T-helper 1 cell treated with Interleukin-12 subunit alpha and Interleukin-12 subunit beta and Interleukin-4 antibody, amounts not matched to agents 30 μg/mL and 1 μg/mL, for 36 hours (primary cell): Measurements from ENCODE around the gene ARRDC2.

ENCODE experiments used
- H3K27ac Mint-ChIP-seq: one replicate; pipeline ENCODE4 v1.8.0; 2021; ENCODE audit warnings: mild to moderate bottlenecking, mixed read lengths
- H3K27me3 Mint-ChIP-seq: one replicate; pipeline ENCODE4 v1.8.0; 2021; ENCODE audit warnings: low read depth, mixed read lengths
- H3K36me3 Mint-ChIP-seq: one replicate; pipeline ENCODE4 v1.8.0; 2021; ENCODE audit warnings: low read depth, mixed read lengths
- H3K4me1 Mint-ChIP-seq: one replicate; pipeline ENCODE4 v1.8.0; 2021; ENCODE audit warnings: low read depth, mixed read lengths
- H3K4me3 Mint-ChIP-seq: one replicate; pipeline ENCODE4 v1.8.0; 2021; ENCODE audit warnings: mild to moderate bottlenecking, moderate library complexity, mixed read lengths
- H3K9me3 Mint-ChIP-seq: one replicate; pipeline ENCODE4 v1.8.0; 2021; ENCODE audit warnings: mixed read lengths

The ARRDC2 gene

GRCh38 chr19:18051887-18052286 is 43.9 kb downstream of the ARRDC2 start:
- H3K36me3 Mint-ChIP-seq: peaks cover 13% of the 10 kb centered on the region
- H3K4me3 Mint-ChIP-seq: no peak overlapping the region
- peaks cover 33% of the 10 kb centered on the region for H3K4me1 Mint-ChIP-seq
- H3K27me3 Mint-ChIP-seq: peaks cover 6% of the 10 kb centered on the region
- H3K9me3 Mint-ChIP-seq: no peaks in the 10 kb centered on the region
- H3K27ac Mint-ChIP-seq: no peak overlapping the region

DNA sequence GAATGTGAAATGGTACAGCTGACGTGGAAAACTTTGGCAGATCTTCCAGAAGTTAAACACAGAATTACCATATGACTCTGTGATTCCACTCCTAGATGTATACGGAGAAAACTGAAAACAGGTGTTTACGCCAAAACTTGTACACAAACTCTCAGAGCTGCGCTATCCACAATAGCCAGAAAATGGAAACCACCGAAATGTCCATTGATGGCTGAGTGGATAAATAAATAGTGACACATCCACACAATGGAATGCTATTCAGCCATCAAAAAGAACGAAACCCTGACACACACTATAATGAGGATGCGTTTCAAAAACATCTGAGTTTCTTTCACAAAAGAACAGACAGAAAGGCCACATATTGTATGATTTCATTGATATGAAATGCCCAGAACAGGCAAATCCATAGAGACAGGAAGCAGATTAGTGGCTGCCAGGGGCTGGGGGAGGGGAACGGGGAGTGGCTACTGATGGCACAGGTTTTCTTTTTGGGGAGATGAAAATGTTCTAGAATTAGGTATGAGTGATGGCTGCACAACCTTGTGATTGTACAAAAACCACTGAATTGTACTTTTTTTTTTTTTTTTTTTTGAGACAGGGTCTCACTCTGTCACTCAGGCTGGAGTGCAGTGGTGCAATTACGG is 45.7 kb downstream of the ARRDC2 start:
- peaks cover 34% of the 10 kb centered on the region for H3K4me1 Mint-ChIP-seq
- H3K36me3 Mint-ChIP-seq: peaks cover 13% of the 10 kb centered on the region
- peaks cover 6% of the 10 kb centered on the region for H3K27me3 Mint-ChIP-seq
- H3K4me3 Mint-ChIP-seq: no peak overlapping the region
- H3K9me3 Mint-ChIP-seq: no peaks in the 10 kb centered on the region
- H3K27ac Mint-ChIP-seq: no peak overlapping the region

- Mint-ChIP-seq H3K36me3 (peaks cover 14% of the 10 kb centered on the region), H3K4me3 (no peak overlapping the region), H3K4me1 (peaks cover 24% of the 10 kb centered on the region), H3K9me3 (no peaks in the 10 kb centered on the region), H3K27ac (no peak overlapping the region), H3K27me3 (peaks cover 3% of the 10 kb centered on the region)
These were observed 48.0 kb downstream of the ARRDC2 start for GRCh38 chr19:18055967-18056366.

DNA sequence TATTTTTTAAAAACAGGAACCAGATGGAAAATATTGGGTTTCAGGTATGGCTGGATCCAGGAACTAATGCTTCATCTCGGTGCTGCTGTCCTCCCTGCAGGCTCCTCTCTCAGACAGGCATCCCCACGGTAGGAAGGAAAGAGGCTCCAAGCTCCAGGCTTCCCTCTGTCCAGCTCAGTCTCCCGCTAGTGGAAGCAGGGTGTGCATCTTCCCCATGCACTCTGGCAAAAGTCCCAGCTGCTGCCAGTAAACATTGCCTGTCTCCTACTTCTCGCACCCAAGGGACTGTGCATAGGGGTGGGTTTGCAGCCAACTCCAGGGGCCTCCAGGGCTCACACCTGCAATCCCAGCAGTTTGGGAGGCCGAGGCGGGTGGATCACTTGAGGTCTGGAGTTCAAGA is 49.6 kb downstream of the ARRDC2 start:
- peaks cover 19% of the 10 kb centered on the region for H3K4me1 Mint-ChIP-seq
- peak overlapping the region; percentile 52 for H3K27ac Mint-ChIP-seq
- no peaks in the 10 kb centered on the region for H3K27me3 Mint-ChIP-seq
- H3K4me3 Mint-ChIP-seq: no peak overlapping the region
- H3K9me3 Mint-ChIP-seq: no peaks in the 10 kb centered on the region
- H3K36me3 Mint-ChIP-seq: peaks cover 16% of the 10 kb centered on the region

- no peaks in the 10 kb centered on the region for H3K27me3 Mint-ChIP-seq
- H3K36me3 Mint-ChIP-seq: peaks cover 18% of the 10 kb centered on the region
- peak overlapping the region; percentile 52 for H3K27ac Mint-ChIP-seq
- peaks cover 19% of the 10 kb centered on the region for H3K4me1 Mint-ChIP-seq
- H3K9me3 Mint-ChIP-seq: no peaks in the 10 kb centered on the region
- peak overlapping the region; percentile 21 for H3K4me3 Mint-ChIP-seq
These were observed 50.4 kb downstream of the ARRDC2 start for GRCh38 chr19:18058208-18059009.

GRCh38 chr19:18059297-18059696 is 51.3 kb downstream of the ARRDC2 start:
- H3K27ac Mint-ChIP-seq: no peak overlapping the region
- H3K27me3 Mint-ChIP-seq: no peaks in the 10 kb centered on the region
- peaks cover 12% of the 10 kb centered on the region for H3K4me1 Mint-ChIP-seq
- no peak overlapping the region for H3K4me3 Mint-ChIP-seq
- H3K36me3 Mint-ChIP-seq: peaks cover 23% of the 10 kb centered on the region
- no peaks in the 10 kb centered on the region for H3K9me3 Mint-ChIP-seq

DNA sequence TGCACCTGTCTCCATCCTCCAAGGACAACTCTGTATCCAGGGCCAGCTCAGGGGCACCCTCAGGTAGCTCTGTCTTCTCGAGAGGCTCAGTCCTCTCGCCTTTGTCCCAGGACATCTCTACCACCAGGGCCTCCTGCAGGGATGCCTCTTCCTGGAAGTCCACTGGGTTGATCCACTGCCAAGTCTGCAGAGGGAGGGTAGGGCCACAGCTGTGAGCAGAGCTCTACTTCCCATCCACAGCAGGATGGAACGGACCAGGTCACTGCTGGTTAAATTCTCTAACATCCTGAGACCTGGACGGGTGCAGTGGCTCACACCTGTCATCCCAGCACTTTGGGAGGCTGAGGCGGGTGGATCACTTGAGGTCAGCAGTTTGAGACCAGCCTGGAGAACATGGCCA is 51.9 kb downstream of the ARRDC2 start:
- no peak overlapping the region for H3K27ac Mint-ChIP-seq

DNA sequence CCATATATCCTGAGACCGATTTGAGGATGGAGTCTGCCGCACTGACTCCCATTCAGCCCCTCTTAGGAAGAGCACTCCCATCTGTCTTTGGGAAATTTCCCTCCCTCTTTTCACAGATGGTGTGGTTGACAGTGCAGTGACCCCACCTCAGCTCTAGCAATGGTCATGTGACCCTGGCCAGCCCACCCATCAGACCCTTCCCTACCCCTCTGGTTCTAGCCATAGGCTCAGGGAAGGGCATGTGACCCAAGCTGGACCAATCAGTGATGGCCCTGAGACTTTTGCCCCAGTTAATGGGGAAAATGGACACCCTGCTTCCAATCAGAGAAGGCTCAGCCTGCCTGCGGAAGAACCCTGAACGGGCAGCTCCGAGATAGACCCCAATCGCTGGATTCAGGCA is 52.5 kb downstream of the ARRDC2 start:
- H3K36me3 Mint-ChIP-seq: peaks cover 30% of the 10 kb centered on the region
- no peaks in the 10 kb centered on the region for H3K9me3 Mint-ChIP-seq

More for the DNA sequence above, 51.9 kb downstream of the ARRDC2 start:
- H3K36me3 Mint-ChIP-seq: peaks cover 26% of the 10 kb centered on the region
- peaks cover 12% of the 10 kb centered on the region for H3K4me1 Mint-ChIP-seq
- H3K9me3 Mint-ChIP-seq: no peaks in the 10 kb centered on the region
- no peaks in the 10 kb centered on the region for H3K27me3 Mint-ChIP-seq
- no peak overlapping the region for H3K4me3 Mint-ChIP-seq

DNA sequence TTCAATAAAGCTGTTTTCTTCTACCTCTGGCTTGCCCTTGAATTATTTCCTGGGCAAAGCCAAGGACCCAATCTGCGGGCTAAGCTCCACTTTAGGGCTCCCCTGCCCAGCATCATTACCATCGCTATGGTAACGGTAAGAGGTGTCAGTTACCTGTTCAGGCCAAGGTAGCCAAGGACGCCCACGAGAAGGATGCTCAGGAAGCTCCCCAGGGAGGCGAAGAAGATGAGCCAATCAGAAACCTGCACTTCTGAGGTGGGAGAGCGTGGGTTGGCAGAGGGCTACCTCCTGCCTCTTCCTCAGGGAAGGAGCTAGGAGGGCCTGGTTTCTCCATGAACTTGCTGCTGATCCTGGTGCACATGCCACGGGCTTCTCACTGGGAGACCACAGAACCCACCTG is 54.1 kb downstream of the ARRDC2 start:
- H3K4me1 Mint-ChIP-seq: peaks cover 9% of the 10 kb centered on the region
- no peaks in the 10 kb centered on the region for H3K27me3 Mint-ChIP-seq
- no peak overlapping the region for H3K4me3 Mint-ChIP-seq
- H3K36me3 Mint-ChIP-seq: peaks cover 32% of the 10 kb centered on the region
- H3K27ac Mint-ChIP-seq: no peak overlapping the region
- no peaks in the 10 kb centered on the region for H3K9me3 Mint-ChIP-seq

More for the DNA sequence above, 52.5 kb downstream of the ARRDC2 start:
- H3K27me3 Mint-ChIP-seq: no peaks in the 10 kb centered on the region
- H3K4me1 Mint-ChIP-seq: peaks cover 9% of the 10 kb centered on the region
- H3K27ac Mint-ChIP-seq: no peak overlapping the region
- H3K4me3 Mint-ChIP-seq: no peak overlapping the region

DNA sequence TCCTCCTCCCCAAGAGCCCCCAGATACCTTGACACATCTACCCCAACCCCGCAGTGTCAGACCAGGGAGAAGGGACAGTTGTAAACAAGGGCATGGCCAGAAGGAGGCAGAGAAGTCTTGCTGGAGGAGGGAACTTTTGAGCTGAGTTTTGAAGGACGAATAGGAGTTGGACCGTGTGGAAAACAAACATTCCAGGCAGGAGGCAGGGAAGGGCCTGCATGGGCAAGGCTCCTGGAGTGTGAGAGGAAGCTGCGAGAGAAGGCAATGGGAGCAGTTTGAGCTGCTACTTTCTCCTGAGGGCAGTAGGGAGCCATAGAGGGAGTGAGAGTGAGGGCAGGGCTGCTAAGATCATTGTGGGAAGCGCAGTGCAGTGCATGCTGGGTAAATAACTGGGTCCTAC is 55.5 kb downstream of the ARRDC2 start:
- peaks cover 6% of the 10 kb centered on the region for H3K4me1 Mint-ChIP-seq

More for the DNA sequence above, 55.5 kb downstream of the ARRDC2 start:
- no peaks in the 10 kb centered on the region for H3K9me3 Mint-ChIP-seq
- no peaks in the 10 kb centered on the region for H3K27me3 Mint-ChIP-seq
- no peak overlapping the region for H3K27ac Mint-ChIP-seq
- H3K36me3 Mint-ChIP-seq: peaks cover 31% of the 10 kb centered on the region
- H3K4me3 Mint-ChIP-seq: no peak overlapping the region
